ENCODE data around the gene DHX8. TPM values are rescaled to one million over a fixed set of nuclear protein-coding genes. Genes with fewer than 3 reads are reported as not detected.
A peak's percentile ranks its signal among the peaks of the same experiment; 100 is the strongest.

DHX8 gene
- total RNA-seq, 2 donors from 2014 or later = 79.3 to 103 TPM

- no peak for ATAC-seq
- H3K27me3 Mint-ChIP-seq = no peaks in the 10 kb centered on the region
Observed at GRCh38 chr17:43534909-43535308, 51.1 kb downstream of the DHX8 start.

GRCh38 chr17:43536236-43536992 lies 52.6 kb downstream of the DHX8 start:
- DNase-seq = no peak
- Mint-ChIP-seq H3K4me1 (peaks cover 3% of the 10 kb centered on the region), H3K27ac (no peak overlapping the region), H3K4me3 (no peak overlapping the region), H3K27me3 (no peaks in the 10 kb centered on the region), H3K36me3 (ENCODE audit: low read depth) (no peaks in the 10 kb centered on the region)
- ATAC-seq = no peak
- H3K9me3 ChIP-seq (ENCODE audit: control insufficient read depth, low read length, poor library complexity, severe bottlenecking) = no peaks in the 10 kb centered on the region

More at GRCh38 chr17:43534909-43535308, 51.1 kb downstream of the DHX8 start:
- H3K4me1 Mint-ChIP-seq = peaks cover 3% of the 10 kb centered on the region
- no peak overlapping the region for H3K4me3 Mint-ChIP-seq
- H3K36me3 Mint-ChIP-seq (ENCODE audit: low read depth) = no peaks in the 10 kb centered on the region
- DNase-seq = no peak
- H3K9me3 ChIP-seq (ENCODE audit: control insufficient read depth, low read length, poor library complexity, severe bottlenecking) = no peaks in the 10 kb centered on the region
- no peak overlapping the region for H3K27ac Mint-ChIP-seq

GRCh38 chr17:43540821-43541674 lies 57.3 kb downstream of the DHX8 start:
- Mint-ChIP-seq H3K27ac (no peak overlapping the region), H3K4me3 (no peak overlapping the region), H3K36me3 (ENCODE audit: low read depth) (no peaks in the 10 kb centered on the region), H3K27me3 (peaks cover 23% of the 10 kb centered on the region), H3K4me1 (peaks cover 6% of the 10 kb centered on the region)
- no peak for ATAC-seq
- DNase-seq = no peak
- H3K9me3 ChIP-seq (ENCODE audit: control insufficient read depth, low read length, poor library complexity, severe bottlenecking) = no peaks in the 10 kb centered on the region

- H3K4me3 Mint-ChIP-seq = no peak overlapping the region
Observed at GRCh38 chr17:43542859-43543258, 59.1 kb downstream of the DHX8 start.

GRCh38 chr17:43543300-43543699 lies 59.5 kb downstream of the DHX8 start:
- Mint-ChIP-seq H3K36me3 (ENCODE audit: low read depth) (no peaks in the 10 kb centered on the region), H3K27me3 (peaks cover 42% of the 10 kb centered on the region), H3K4me1 (peaks cover 16% of the 10 kb centered on the region), H3K27ac (no peak overlapping the region), H3K4me3 (no peak overlapping the region)
- no peaks in the 10 kb centered on the region for H3K9me3 ChIP-seq (ENCODE audit: control insufficient read depth, low read length, poor library complexity, severe bottlenecking)
- ATAC-seq (no peak), DNase-seq (no peak)

More at GRCh38 chr17:43542859-43543258, 59.1 kb downstream of the DHX8 start:
- no peaks in the 10 kb centered on the region for H3K9me3 ChIP-seq (ENCODE audit: control insufficient read depth, low read length, poor library complexity, severe bottlenecking)
- Mint-ChIP-seq H3K27me3 (peaks cover 40% of the 10 kb centered on the region), H3K27ac (no peak overlapping the region), H3K36me3 (ENCODE audit: low read depth) (no peaks in the 10 kb centered on the region), H3K4me1 (peaks cover 14% of the 10 kb centered on the region)
- ATAC-seq = no peak
- no peak for DNase-seq

GRCh38 chr17:43543771-43544575 lies 60.2 kb downstream of the DHX8 start:
- Mint-ChIP-seq H3K27ac (peak overlapping the region; percentile 85), H3K36me3 (ENCODE audit: low read depth) (no peaks in the 10 kb centered on the region), H3K4me1 (peaks cover 16% of the 10 kb centered on the region), H3K27me3 (peaks cover 44% of the 10 kb centered on the region), H3K4me3 (peak overlapping the region; percentile 91)
- ATAC-seq = no peak
- H3K9me3 ChIP-seq (ENCODE audit: control insufficient read depth, low read length, poor library complexity, severe bottlenecking) = no peaks in the 10 kb centered on the region
- DNase-seq = no peak

GRCh38 chr17:43545383-43545632 lies 61.5 kb downstream of the DHX8 start:
- Mint-ChIP-seq H3K27me3 (peaks cover 55% of the 10 kb centered on the region), H3K4me3 (peak overlapping the region; percentile 91), H3K4me1 (peaks cover 16% of the 10 kb centered on the region), H3K36me3 (ENCODE audit: low read depth) (no peaks in the 10 kb centered on the region), H3K27ac (peak overlapping the region; percentile 85)
- ATAC-seq (no peak), DNase-seq (peak in 2 of 3 donors; percentile 16 to 27)
- H3K9me3 ChIP-seq (ENCODE audit: control insufficient read depth, low read length, poor library complexity, severe bottlenecking) = no peaks in the 10 kb centered on the region

- Mint-ChIP-seq H3K27me3 (peaks cover 61% of the 10 kb centered on the region), H3K4me1 (peaks cover 16% of the 10 kb centered on the region), H3K4me3 (peak within 1 kb of the TSS; percentile 91), H3K27ac (peak within 1 kb of the TSS; percentile 85), H3K36me3 (ENCODE audit: low read depth) (no peaks in the 10 kb centered on the region)
- ATAC-seq (peak; percentile 95), DNase-seq (peak; percentile 74 to 80 (median 75))
- no peaks in the 10 kb centered on the region for H3K9me3 ChIP-seq (ENCODE audit: control insufficient read depth, low read length, poor library complexity, severe bottlenecking)
Observed at GRCh38 chr17:43546319-43547188, 62.8 kb downstream of the DHX8 start, which contains the start of gene ETV4. TSS of gene ETV4 (minus strand) at chr17:43546340. CDS start at chr17:43545617, 723 bp downstream.

- H3K4me3 Mint-ChIP-seq = peak overlapping the region; percentile 90
- peaks cover 16% of the 10 kb centered on the region for H3K4me1 Mint-ChIP-seq
- no peak for ATAC-seq
- DNase-seq = no peak
- no peaks in the 10 kb centered on the region for H3K36me3 Mint-ChIP-seq (ENCODE audit: low read depth)
- H3K27ac Mint-ChIP-seq = no peak overlapping the region
- H3K9me3 ChIP-seq (ENCODE audit: control insufficient read depth, low read length, poor library complexity, severe bottlenecking) = no peaks in the 10 kb centered on the region
- peaks cover 61% of the 10 kb centered on the region for H3K27me3 Mint-ChIP-seq
Observed at GRCh38 chr17:43547189-43547550, 63.4 kb downstream of the DHX8 start.

- H3K4me3 Mint-ChIP-seq = peak overlapping the region; percentile 7
- ATAC-seq (no peak), DNase-seq (no peak)
- no peaks in the 10 kb centered on the region for H3K9me3 ChIP-seq (ENCODE audit: control insufficient read depth, low read length, poor library complexity, severe bottlenecking)
- H3K27me3 Mint-ChIP-seq = peaks cover 59% of the 10 kb centered on the region
- peaks cover 16% of the 10 kb centered on the region for H3K4me1 Mint-ChIP-seq
- no peak overlapping the region for H3K27ac Mint-ChIP-seq
- no peaks in the 10 kb centered on the region for H3K36me3 Mint-ChIP-seq (ENCODE audit: low read depth)
Observed at GRCh38 chr17:43547659-43548256, 64.0 kb downstream of the DHX8 start.

GRCh38 chr17:43548689-43549379 lies 65.1 kb downstream of the DHX8 start:
- no peak for ATAC-seq
- Mint-ChIP-seq H3K27ac (no peak overlapping the region), H3K36me3 (ENCODE audit: low read depth) (no peaks in the 10 kb centered on the region), H3K4me3 (no peak overlapping the region), H3K27me3 (peaks cover 63% of the 10 kb centered on the region), H3K4me1 (peaks cover 16% of the 10 kb centered on the region)
- DNase-seq = no peak
- no peaks in the 10 kb centered on the region for H3K9me3 ChIP-seq (ENCODE audit: control insufficient read depth, low read length, poor library complexity, severe bottlenecking)

GRCh38 chr17:43549496-43549895 lies 65.7 kb downstream of the DHX8 start:
- no peaks in the 10 kb centered on the region for H3K9me3 ChIP-seq (ENCODE audit: control insufficient read depth, low read length, poor library complexity, severe bottlenecking)
- Mint-ChIP-seq H3K4me3 (no peak overlapping the region), H3K27me3 (peaks cover 60% of the 10 kb centered on the region), H3K36me3 (ENCODE audit: low read depth) (no peaks in the 10 kb centered on the region), H3K27ac (no peak overlapping the region), H3K4me1 (peaks cover 15% of the 10 kb centered on the region)
- no peak for DNase-seq
- ATAC-seq = no peak

Data from T-helper 17 cell (primary cell).